CD4-positive, alpha-beta T cell treated with Interferon gamma for 1 hour (primary cell): ENCODE results near the gene FAM234B.

Experiments
- DNase-seq: peaks from one replicate; pipeline ENCODE4 v3.0.0-alpha.2; 2020

FAM234B gene

GRCh38 chr12:13124656-13125505, 80.7 kb downstream of the FAM234B start:
- DNase-seq: no peak

- DNase-seq: no peak
Measured at GRCh38 chr12:13125996-13126395, 81.8 kb downstream of the FAM234B start.

- no peak for DNase-seq
Measured at GRCh38 chr12:13126494-13126893, 82.3 kb downstream of the FAM234B start.

GRCh38 chr12:13127444-13127843, 83.3 kb downstream of the FAM234B start:
- no peak for DNase-seq

- DNase-seq: no peak
Measured at GRCh38 chr12:13128291-13128965, 84.2 kb downstream of the FAM234B start.

GRCh38 chr12:13130981-13131380, 86.8 kb downstream of the FAM234B start:
- DNase-seq: no peak
